Skeletal muscle satellite cell (primary cell): ENCODE data around the gene LTO1. TPM values are rescaled to one million over a fixed set of nuclear protein-coding genes. Genes with fewer than 3 reads are reported as not detected.
A peak's percentile ranks its signal among the peaks of the same experiment; 100 is the strongest.

Experiments
- H3K27me3 ChIP-seq: 2 replicates; pipeline ENCODE4 v1.7.0; 2013; ENCODE audit warnings: low read length; ENCODE audit not compliant: control insufficient read depth, insufficient read depth
- H3K36me3 ChIP-seq: 2 replicates; pipeline ENCODE4 v1.7.0; 2013; ENCODE audit warnings: mild to moderate bottlenecking, control low read depth, low read length; ENCODE audit not compliant: insufficient read depth
- H3K4me1 ChIP-seq: 2 replicates; pipeline ENCODE4 v1.7.0; 2013; ENCODE audit warnings: low read length; ENCODE audit not compliant: control insufficient read depth, insufficient read depth
- H3K4me2 ChIP-seq: 2 replicates; pipeline ENCODE4 v1.7.0; 2013; ENCODE audit warnings: mild to moderate bottlenecking, low read length
- H3K4me3 ChIP-seq: 2 replicates; pipeline ENCODE4 v1.7.0; 2013; ENCODE audit warnings: low read length
- H3K9ac ChIP-seq: 2 replicates; pipeline ENCODE4 v1.7.0; 2013; ENCODE audit warnings: mild to moderate bottlenecking, low read depth, low read length, moderate library complexity
- H3K9me3 ChIP-seq: replicated peaks from 2 replicates; pipeline ENCODE4 v1.7.0; 2013; ENCODE audit warnings: mild to moderate bottlenecking, control low read depth, low read length
- total RNA-seq: library from RNA; depleted of rRNA; stranded (reverse); fragments of >200 nt; gene quantifications from 2 replicates; pipeline ENCODE4 v1.2.3, GENCODE V29; 2012; rRNA removed

LTO1 gene
- total RNA-seq, result 17.3 and 18.5 TPM in 2 replicates

- Histone ChIP-seq H3K36me3 (peaks cover 26% of the 10 kb centered on the region), H3K4me3 (peak within 1 kb of the TSS; percentile 96), H3K9ac (peak within 1 kb of the TSS; percentile 99), H3K9me3 (no peaks in the 10 kb centered on the region), H3K4me1 (peaks cover 20% of the 10 kb centered on the region), H3K27me3 (peaks cover 6% of the 10 kb centered on the region), H3K4me2 (peak within 1 kb of the TSS; percentile 93)
Observed at GRCh38 chr11:69674886-69675714, at the start of gene LTO1. Gene LTO1 (minus strand): TSS chr11:69675353. CDS start chr11:69675239, 114 bp downstream.

- no peaks in the 10 kb centered on the region for H3K36me3 ChIP-seq
- H3K4me2 ChIP-seq, result no peak overlapping the region
- peaks cover 87% of the 10 kb centered on the region for H3K27me3 ChIP-seq
- no peak overlapping the region for H3K4me3 ChIP-seq
- H3K9me3 ChIP-seq, result no peaks in the 10 kb centered on the region
- H3K9ac ChIP-seq, result no peak overlapping the region
- no peaks in the 10 kb centered on the region for H3K4me1 ChIP-seq
Observed at GRCh38 chr11:69721745-69722144, 46.6 kb upstream of the LTO1 start.

- Histone ChIP-seq H3K36me3 (no peaks in the 10 kb centered on the region), H3K4me3 (no peak overlapping the region), H3K27me3 (peaks cover 87% of the 10 kb centered on the region)
Observed at GRCh38 chr11:69721106-69721505, 46.0 kb upstream of the LTO1 start.

GRCh38 chr11:69718912-69719311, 43.8 kb upstream of the LTO1 start:
- Histone ChIP-seq H3K36me3 (no peaks in the 10 kb centered on the region), H3K4me2 (no peak overlapping the region), H3K9me3 (no peaks in the 10 kb centered on the region), H3K4me1 (no peaks in the 10 kb centered on the region), H3K27me3 (peaks cover 82% of the 10 kb centered on the region), H3K4me3 (no peak overlapping the region), H3K9ac (no peak overlapping the region)

More at GRCh38 chr11:69721106-69721505, 46.0 kb upstream of the LTO1 start:
- no peak overlapping the region for H3K9ac ChIP-seq
- no peak overlapping the region for H3K4me2 ChIP-seq
- H3K4me1 ChIP-seq, result no peaks in the 10 kb centered on the region
- H3K9me3 ChIP-seq, result no peaks in the 10 kb centered on the region

- Histone ChIP-seq H3K9me3 (no peaks in the 10 kb centered on the region), H3K4me3 (no peak overlapping the region), H3K27me3 (peaks cover 77% of the 10 kb centered on the region), H3K4me1 (no peaks in the 10 kb centered on the region), H3K9ac (no peak overlapping the region), H3K4me2 (no peak overlapping the region), H3K36me3 (no peaks in the 10 kb centered on the region)
Observed at GRCh38 chr11:69718147-69718546, 43.0 kb upstream of the LTO1 start.

GRCh38 chr11:69716891-69717747, 42.0 kb upstream of the LTO1 start:
- no peaks in the 10 kb centered on the region for H3K9me3 ChIP-seq
- H3K9ac ChIP-seq, result no peak overlapping the region
- no peaks in the 10 kb centered on the region for H3K4me1 ChIP-seq
- H3K4me3 ChIP-seq, result no peak overlapping the region
- peaks cover 69% of the 10 kb centered on the region for H3K27me3 ChIP-seq
- no peak overlapping the region for H3K4me2 ChIP-seq
- no peaks in the 10 kb centered on the region for H3K36me3 ChIP-seq

- Histone ChIP-seq H3K27me3 (peaks cover 64% of the 10 kb centered on the region), H3K4me3 (no peak overlapping the region), H3K4me2 (no peak overlapping the region), H3K4me1 (no peaks in the 10 kb centered on the region), H3K9ac (no peak overlapping the region), H3K9me3 (no peaks in the 10 kb centered on the region), H3K36me3 (no peaks in the 10 kb centered on the region)
Observed at GRCh38 chr11:69716099-69716498, 40.9 kb upstream of the LTO1 start.

GRCh38 chr11:69715446-69715845, 40.3 kb upstream of the LTO1 start:
- Histone ChIP-seq H3K36me3 (no peaks in the 10 kb centered on the region), H3K9ac (no peak overlapping the region), H3K4me2 (no peak overlapping the region), H3K9me3 (no peaks in the 10 kb centered on the region), H3K4me1 (no peaks in the 10 kb centered on the region), H3K27me3 (peaks cover 61% of the 10 kb centered on the region), H3K4me3 (no peak overlapping the region)

- no peaks in the 10 kb centered on the region for H3K36me3 ChIP-seq
- H3K9ac ChIP-seq, result no peak overlapping the region
- no peak overlapping the region for H3K4me3 ChIP-seq
- H3K9me3 ChIP-seq, result no peaks in the 10 kb centered on the region
- no peaks in the 10 kb centered on the region for H3K4me1 ChIP-seq
- H3K4me2 ChIP-seq, result no peak overlapping the region
- peaks cover 55% of the 10 kb centered on the region for H3K27me3 ChIP-seq
Observed at GRCh38 chr11:69711822-69712801, 37.0 kb upstream of the LTO1 start.

GRCh38 chr11:69708736-69709401, 33.7 kb upstream of the LTO1 start:
- no peak overlapping the region for H3K4me2 ChIP-seq
- H3K4me1 ChIP-seq, result peaks cover 5% of the 10 kb centered on the region
- no peaks in the 10 kb centered on the region for H3K9me3 ChIP-seq
- H3K36me3 ChIP-seq, result no peaks in the 10 kb centered on the region
- H3K27me3 ChIP-seq, result peaks cover 65% of the 10 kb centered on the region
- no peak overlapping the region for H3K9ac ChIP-seq
- H3K4me3 ChIP-seq, result no peak overlapping the region
